GM18868 (cell line): ENCODE data around the gene TSPAN9.
A peak's percentile ranks its signal among the peaks of the same experiment; 100 is the strongest.

ENCODE experiments used
- ATAC-seq: cut with Tn5 transposase; IDR thresholded peaks from one replicate; pipeline ENCODE4 v1.9.1; 2021; ENCODE audit warnings: mild to moderate bottlenecking, moderate library complexity; ENCODE audit not compliant: unreplicated experiment

Gene TSPAN9

DNA sequence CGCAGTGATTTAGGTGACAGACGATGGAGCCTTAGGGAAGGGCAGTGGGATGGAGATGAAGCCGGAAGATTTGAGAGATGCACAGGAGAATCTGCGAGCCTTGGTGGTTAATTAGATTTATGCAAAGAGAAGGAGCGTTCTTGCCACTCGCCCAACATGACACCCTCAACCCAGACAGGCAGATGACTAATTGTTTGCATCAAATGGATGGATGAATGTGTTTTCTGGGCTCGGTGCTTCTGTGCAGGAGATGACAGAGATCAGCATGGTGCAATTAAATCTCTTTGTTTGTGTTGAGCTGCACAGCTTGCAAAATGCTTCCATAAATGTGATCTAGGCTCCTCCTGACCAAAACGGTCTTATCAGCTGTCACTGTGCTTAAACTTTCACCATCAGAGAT, 211.5 kb downstream of the TSPAN9 start:
- ATAC-seq, result no peak

- no peak for ATAC-seq
Measured at GRCh38 chr12:3289702-3290101, 212.5 kb downstream of the TSPAN9 start.

GRCh38 chr12:3291939-3292338, 214.8 kb downstream of the TSPAN9 start:
- no peak for ATAC-seq

DNA sequence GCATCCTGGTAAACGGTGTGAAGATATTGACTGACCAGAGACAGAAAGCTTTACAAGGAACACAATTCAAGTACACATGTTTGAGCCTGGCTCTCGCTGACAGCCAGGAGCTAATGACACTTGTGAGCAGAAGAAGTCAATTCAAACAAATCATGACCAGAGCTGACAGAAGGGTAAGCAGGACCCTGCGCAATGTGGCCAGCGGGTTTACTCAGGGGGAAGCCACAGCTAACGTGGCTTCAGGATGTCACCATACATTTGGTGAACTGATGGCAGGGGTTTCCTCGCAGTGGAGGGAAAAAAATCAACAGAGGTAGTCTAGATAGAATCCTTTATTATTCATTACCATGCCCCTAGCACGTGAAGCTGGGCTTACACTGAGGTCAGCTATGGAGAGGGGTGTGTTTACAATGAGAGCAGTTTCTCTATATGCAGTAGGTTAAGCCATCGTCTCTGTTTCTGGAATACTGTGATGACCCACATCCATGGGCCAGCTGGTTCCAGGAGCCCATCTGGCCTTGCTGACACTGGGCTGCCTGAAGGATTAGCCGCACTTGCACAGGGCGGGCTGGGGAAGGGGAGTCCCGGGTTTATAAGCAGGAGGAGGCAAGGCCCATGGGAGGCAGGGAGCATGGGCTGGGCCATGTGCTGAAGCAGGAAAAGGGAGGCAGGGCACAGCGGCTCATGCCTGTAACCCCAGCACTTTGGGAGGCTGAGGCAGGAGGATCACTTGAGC, 215.7 kb downstream of the TSPAN9 start:
- ATAC-seq, result no peak

DNA sequence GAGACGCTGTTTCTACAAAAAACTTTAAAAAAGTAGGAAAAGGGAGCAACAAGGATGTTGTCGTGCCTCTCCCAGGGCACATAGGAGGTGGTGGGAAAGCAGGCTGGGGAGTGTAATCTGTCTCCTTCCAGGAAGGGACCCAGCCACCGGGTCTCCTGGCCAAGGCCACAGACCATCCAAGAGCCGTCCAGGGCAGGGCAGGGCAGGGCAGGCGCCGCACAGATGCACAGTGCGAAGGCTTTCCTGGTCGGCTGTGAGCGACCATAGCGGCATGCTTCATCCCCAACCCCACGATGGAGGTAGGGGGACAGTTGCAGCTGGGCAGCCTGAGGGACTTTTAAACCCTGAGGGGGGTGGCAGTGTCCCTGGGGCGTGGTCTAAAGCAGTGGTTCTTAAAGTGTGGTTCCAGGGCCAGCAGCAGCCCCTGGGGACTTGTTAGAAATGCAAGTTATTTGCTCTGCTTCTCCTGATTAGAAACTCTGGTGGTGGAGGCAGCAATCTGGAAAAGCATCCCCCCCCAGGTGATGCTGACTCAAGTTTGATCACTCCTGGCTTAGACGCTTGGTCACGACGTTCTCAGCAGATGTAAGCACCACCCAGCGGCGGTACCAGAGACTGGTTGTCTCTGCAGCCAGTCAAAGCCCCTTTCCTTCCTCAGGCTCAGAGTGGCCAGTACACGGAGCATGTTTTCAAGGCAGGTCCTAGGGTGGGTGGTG, 216.4 kb downstream of the TSPAN9 start:
- no peak for ATAC-seq

DNA sequence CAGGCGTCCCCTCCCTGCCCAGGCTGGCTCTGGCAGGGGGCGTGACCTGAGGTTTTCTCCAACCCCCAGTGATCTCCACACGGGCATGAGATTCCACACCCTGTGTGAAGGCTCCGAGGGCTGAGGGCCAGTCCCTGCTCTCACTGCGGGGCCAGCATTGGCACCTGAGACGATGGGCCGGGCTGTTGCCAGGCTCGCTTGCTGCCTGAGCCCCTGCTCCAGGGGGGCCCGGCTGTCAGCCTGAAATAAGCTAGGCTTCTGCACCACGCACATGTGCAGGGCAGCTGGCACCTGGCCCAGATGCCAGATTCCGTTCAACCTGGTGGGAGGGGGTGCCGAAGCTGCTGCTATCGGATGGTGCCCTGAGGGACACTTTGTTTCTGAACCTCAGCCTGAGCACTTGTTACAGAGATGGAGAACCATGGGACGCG, 217.3 kb downstream of the TSPAN9 start:
- ATAC-seq, result no peak

DNA sequence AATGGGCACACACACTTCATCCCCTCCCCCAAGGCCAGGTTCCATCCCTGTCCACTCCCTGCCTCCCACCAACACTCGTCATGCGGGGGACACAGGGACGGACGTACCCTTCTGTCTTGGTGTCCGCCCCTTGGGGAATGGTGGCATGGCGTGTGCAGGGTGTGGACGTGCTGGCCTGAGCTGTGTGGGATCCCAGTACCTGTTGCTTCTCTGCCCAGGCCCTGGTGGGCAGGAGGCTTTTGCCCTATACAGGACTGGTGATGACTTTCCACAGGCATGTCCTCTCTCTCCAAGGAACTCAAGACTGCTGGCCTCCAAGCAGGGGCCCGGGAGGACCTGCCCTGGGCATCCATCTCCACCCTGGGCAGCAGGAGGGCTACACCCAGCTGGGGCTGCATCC, 218.0 kb downstream of the TSPAN9 start:
- no peak for ATAC-seq

DNA sequence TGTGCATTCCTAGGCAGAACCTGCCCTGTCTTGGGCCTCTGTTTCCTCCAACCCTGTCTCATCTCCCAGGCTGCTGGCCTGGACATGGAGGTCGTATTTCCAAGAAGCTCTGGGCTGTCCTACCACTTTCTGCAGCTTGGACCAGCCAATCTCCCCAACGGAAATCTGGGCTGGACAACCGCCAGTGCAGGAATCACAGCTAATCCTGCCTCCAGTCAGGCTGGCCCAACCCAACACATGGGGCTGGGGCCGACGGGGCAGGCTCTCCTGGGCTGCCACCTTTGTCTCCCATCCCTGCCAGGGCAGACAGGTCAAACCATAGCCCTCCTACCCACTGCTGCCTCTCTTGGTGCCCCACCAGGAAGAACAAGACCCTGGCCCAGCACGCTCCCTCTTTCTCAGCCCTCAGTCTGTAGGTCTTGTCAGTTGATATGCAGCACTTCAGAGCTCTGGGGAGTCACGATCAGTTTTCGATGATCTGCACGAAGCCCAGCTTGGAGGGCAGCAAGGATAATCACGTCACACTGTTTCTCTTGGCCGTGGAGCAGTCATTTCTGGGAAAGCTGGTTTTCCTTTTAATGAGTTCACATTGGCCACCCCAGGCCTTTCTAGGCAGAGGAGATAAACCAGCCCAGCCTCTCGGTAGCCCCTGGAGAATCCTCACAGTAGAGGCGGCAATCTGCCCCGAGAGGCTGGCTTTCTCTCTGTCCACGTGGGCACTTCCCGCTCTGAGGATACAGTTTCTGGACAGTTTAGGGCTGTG, 218.6 kb downstream of the TSPAN9 start:
- no peak for ATAC-seq

GRCh38 chr12:3296409-3296701, 219.2 kb downstream of the TSPAN9 start:
- no peak for ATAC-seq

DNA sequence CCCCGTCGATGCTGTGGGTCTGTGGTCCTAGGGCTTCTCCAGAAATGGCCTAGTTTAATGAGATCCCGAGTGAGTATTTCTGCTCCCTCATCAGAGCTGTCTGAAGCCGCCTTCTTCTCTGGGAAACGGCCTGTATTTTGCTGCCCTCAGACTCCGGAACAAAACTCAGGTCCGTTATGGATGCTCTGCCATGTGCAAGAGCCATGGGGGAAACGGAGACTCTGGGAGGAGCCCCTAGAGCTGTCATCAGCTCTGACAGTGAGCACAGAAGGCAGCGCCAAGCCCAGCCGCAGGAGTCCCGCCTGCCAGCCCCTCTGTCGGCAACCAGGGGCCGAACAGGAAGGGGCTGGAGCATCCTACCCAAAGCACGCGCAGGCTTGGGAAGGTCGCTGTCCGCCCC, 221.4 kb downstream of the TSPAN9 start:
- no peak for ATAC-seq

DNA sequence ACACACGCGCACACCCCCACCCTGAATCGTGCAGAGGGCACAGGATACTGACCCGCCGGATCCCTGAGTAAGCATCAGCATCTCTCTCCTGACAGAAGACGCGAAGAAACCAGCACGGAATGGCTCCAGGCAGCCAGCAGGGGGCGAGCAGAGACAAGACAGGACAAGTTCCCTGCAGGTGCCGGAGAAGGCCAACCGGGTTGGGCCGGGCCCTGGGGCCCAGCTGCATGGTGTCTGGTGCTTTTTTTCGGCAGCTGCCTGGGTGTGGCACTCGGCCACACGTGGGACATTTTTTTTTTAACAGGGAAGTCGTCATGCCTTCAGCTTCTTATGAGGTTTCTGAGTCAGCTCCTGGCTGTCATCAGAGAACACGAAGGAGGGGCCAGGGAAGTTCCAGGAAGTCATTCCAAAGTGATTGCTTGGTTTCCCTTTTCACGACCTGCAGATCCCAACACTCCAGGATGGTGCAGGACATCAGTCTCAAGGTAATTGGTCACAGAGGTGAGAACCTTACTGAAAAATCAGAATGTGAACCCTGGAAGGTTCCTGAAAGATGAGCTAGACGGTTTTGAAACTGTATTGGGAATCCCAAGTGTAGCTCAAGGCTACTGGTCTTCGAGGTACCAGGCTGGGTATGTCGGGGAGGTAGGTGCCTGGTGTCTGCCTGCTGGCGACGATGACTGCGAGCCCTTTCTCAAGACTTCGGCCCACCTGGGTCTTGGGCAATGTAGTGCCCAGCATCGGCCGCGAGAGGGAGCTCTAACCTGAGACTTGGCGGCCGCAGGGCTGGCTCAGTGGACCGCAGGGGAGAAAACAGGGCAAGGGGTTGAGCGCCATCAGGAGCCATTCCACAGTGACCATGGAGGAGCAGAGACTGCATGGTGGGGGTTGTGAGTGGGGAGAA, 223.0 kb downstream of the TSPAN9 start:
- ATAC-seq, result peak; percentile 69

DNA sequence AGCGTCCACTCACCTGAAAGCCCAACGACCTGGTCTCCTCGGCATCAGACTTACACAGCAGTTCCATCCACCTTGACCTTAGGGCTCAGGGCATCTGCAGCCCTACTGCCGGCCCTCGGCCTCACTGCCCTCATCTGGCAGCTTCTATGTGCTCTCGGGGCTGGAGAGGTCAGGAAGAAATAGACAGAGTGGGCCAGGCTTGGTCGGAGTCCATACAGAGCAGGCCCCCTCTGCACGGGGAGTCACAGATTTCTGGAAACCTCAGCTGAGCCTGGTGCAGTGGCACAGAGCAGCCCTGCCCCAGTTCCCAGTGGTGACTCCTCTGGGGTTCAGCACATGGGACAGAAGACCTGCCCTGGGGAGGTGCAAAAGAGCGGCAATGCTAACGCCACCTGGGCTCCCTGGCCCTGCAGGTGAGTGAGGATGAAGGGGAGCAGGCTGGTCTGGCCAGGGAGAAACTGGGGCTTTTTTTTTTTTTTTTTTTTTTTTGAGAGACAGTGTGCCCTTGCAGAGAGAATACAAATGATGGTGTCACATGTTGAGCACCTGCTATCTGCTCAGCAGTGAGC, 223.7 kb downstream of the TSPAN9 start:
- ATAC-seq, result no peak

GRCh38 chr12:3302401-3303041, 225.3 kb downstream of the TSPAN9 start:
- ATAC-seq, result no peak

GRCh38 chr12:3303410-3304136, 226.4 kb downstream of the TSPAN9 start:
- ATAC-seq, result no peak

DNA sequence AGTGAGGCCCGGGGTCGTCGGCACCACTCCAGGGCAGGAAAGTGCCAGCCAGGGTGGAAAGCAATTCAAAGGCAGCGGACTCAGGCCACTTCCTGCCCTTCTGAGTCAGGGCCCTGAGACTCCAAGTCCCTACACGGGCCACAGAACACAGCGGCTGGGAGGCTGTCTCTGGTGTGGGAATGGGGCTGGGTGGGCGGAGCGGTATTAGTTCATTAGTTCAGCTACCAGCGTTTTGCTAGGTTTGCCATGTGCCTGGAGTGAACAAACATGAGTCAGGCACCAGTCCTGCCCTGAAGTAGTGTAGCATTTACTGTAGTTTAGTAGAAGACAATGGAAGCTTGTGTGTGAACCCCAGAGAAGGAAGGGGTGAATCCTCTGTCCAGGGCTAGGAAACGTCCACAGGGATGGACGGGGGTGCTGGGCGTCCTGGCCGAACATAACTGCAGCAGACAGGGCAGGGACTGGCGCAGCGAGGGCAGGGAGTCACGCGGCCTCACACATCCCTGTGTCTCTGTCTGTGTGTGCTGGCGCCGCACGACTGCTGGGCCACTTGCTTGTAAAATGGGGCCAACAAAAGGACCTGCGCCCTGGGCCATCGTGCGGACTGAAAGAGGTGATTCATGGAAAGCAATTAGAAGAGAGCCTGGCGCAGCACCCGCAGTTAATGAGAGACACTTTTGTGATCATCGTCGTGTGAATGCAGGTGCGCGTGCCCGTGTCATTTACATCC, 227.4 kb downstream of the TSPAN9 start:
- no peak for ATAC-seq

DNA sequence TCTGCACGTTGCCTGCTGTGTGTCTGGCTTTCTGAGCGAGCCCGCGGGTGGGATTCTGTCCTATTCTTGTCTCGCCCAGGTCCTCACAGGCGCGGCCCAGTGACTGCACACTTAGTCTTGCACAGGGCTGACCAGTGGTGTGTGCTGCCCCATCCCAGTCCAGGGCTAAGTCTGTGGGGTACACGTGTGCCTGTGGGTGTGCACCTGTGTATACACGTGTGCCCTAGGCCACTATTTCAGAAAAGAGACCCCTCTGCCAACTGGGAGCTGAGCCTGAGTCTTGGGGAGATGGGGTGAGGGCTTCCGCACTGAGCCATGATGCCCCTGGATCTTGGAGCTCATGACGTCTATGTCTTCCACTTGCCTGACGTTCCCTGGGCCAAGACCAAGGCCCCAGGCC, 228.3 kb downstream of the TSPAN9 start:
- ATAC-seq, result no peak

DNA sequence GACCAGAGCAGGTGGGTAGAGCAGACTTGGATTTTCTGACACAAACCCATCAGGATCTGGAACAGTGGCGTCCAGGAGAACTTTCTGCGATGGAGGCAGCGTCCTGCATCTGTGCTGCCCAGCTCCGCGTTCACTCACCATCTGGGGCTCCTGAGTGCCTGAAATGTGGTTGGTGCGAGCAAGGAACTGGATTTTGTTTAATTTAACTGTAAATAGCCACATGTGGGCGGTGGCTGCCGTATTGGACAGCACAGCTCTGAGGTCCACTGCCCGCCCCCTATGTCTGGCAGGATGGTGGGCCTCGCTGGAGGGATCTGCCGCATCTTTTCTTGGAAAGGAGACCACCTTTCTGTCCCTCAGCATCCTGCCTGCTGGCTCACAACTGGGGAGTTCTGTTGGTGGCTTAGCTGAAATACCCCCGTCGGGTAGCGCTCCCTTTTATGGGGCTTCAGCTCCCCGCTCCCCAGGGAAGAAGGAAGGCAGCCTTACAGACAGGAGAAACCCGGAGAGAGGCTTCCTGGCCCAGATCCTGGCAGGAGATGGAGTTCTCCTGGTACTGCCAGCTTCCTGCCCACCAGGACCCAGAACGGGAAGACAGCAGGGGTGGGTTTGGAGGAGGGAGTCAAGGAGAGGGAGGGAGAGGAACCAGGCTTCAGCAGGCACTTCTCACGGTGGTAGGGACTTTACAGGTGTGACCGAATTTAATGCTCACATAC, 228.9 kb downstream of the TSPAN9 start:
- ATAC-seq, result no peak

DNA sequence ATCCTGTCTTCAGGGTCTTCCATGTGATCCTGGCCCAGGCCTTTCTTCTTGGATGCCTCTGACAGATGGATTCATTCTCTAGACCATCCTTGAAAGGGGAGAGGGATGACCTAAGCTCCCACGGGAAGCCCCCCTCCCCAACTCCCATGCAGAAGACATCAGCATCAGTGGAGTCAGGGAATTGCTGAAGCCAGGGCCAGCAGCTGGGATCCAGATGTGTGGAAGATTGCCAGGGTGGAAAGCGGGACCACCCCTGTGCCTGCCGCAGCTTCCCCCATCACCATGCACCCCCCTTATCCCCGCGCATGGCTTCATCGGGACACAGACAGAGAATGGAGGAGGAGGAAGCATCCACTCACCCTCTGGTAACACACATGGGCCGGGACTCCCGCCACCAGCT, 230.2 kb downstream of the TSPAN9 start:
- no peak for ATAC-seq
